H1 (cell line): ENCODE results near the gene CPPED1.

Source experiments
- BRCA1 ChIP-seq: IDR thresholded peaks from 2 replicates; pipeline ENCODE4 v1.6.1; 2012; ENCODE audit warnings: low read depth, low read length, improper control_type of control experiment
- CEBPB ChIP-seq: IDR thresholded peaks from 2 replicates; pipeline ENCODE4 v1.6.1; 2012; ENCODE audit warnings: low read depth, low read length
- POLR2AphosphoS5 ChIP-seq: IDR thresholded peaks from 2 replicates; pipeline ENCODE4 v1.6.1; 2011; ENCODE audit warnings: low read depth, low read length
- SP1 ChIP-seq: IDR thresholded peaks from 2 replicates; pipeline ENCODE4 v1.6.1; 2011; ENCODE audit warnings: low read depth, low read length
- TF ChIP-seq, protein P1 (sequence below), 3 experiments: IDR thresholded peaks; 1 replicate in 2 of 3; 2 replicates in 1 of 3; pipeline versions ENCODE4 v1.5.1 to v1.6.1; 2011; ENCODE audit warnings: low read length in 3 of 3, mild to moderate bottlenecking in 3 of 3, inconsistent platforms in 2 of 3, low read depth in 1 of 3, moderate library complexity in 1 of 3; ENCODE audit not compliant: insufficient read depth in 1 of 3; ENCODE audit errors: control extremely low read depth in 1 of 3
- TF ChIP-seq, protein P2 (sequence below): IDR thresholded peaks from 2 replicates; pipeline ENCODE4 v1.6.1; 2012; ENCODE audit warnings: inconsistent platforms

DNA sequence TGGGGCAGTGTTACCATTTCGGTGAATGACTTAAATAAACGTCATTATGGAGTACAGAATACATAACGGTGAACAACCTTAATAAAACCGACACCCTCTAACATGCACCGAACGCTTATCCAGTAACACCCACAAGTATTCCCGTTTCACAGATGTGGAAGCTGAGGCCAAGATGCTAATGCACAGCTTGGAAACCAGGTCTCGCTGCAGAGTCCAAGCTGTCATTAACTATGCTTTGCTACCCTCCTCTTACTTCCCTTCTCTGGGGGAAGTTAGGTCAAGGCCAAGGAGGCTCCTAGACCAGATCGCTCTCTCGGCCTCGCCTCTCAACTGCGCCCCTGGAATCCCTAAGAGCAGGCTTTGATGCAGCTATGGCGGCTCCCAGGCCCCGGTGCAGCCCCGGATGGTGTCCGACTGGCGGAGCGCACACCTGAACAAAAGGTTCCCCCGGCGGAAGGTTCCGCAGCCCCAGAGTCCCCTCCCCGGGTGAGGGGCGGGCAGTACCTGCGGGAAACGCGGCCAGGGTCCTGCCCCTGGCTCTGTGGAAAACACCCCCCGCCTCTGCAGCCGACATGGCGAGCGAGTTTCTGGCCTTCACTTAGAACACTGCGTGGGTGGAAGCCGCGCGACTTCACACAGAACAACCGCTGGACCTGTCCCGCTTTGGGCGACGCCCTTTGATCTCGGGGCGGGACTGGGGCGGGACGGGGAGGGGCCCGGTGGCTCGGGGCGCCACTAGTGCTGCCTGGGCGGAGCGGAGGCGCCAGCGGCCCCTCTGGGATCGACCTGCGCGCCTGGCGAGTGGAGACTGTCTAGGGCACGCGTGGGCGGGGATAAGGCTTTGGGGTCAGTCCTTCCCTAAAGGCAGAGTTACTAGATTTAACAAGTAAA is at the start of gene CPPED1:
- TF ChIP-seq POLR2AphosphoS5, result peak; percentile 90; the same call in 1 of the 2 replicates
- TF ChIP-seq, protein P1, sequence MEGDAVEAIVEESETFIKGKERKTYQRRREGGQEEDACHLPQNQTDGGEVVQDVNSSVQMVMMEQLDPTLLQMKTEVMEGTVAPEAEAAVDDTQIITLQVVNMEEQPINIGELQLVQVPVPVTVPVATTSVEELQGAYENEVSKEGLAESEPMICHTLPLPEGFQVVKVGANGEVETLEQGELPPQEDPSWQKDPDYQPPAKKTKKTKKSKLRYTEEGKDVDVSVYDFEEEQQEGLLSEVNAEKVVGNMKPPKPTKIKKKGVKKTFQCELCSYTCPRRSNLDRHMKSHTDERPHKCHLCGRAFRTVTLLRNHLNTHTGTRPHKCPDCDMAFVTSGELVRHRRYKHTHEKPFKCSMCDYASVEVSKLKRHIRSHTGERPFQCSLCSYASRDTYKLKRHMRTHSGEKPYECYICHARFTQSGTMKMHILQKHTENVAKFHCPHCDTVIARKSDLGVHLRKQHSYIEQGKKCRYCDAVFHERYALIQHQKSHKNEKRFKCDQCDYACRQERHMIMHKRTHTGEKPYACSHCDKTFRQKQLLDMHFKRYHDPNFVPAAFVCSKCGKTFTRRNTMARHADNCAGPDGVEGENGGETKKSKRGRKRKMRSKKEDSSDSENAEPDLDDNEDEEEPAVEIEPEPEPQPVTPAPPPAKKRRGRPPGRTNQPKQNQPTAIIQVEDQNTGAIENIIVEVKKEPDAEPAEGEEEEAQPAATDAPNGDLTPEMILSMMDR (IDR thresholded peaks at IDR 0.05; ENCODE audit: control extremely low read depth in 1 of 3, insufficient read depth in 1 of 3, low read depth in 1 of 3, low read length in 3 of 3), result no peak
- no peak for TF ChIP-seq BRCA1
- TF ChIP-seq CEBPB, result peak; percentile 44; the same call in 1 of the 2 replicates
- TF ChIP-seq SP1, result peak; percentile 18; the same call in 1 of the 2 replicates
- TF ChIP-seq, protein P2, sequence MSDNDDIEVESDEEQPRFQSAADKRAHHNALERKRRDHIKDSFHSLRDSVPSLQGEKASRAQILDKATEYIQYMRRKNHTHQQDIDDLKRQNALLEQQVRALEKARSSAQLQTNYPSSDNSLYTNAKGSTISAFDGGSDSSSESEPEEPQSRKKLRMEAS, result 0 out of 2 replicates have a peak, but pooled peaks have one; percentile 56
